NCI-H187 (cell line): ENCODE data around the gene RFX3.
"Not testable (repeated sequence)": the region's sequence is repeated elsewhere in the genome, so short reads cannot be mapped to it uniquely, and the experiment has no call there.

Experiments used
- DNase-seq, 2 experiments: peaks; one replicate each; lab custom pipeline; 2025; lab: John Stamatoyannopoulos, UW

RFX3 gene

GRCh38 chr9:3359048-3359692 lies 166.6 kb downstream of the RFX3 start:
- no peak for DNase-seq

- DNase-seq, result no peak
Measured at GRCh38 chr9:3348169-3348568, 177.6 kb downstream of the RFX3 start.

GRCh38 chr9:3346549-3346948 lies 179.3 kb downstream of the RFX3 start:
- no peak for DNase-seq

- no peak for DNase-seq
Measured at GRCh38 chr9:3343671-3344070, 182.1 kb downstream of the RFX3 start.

GRCh38 chr9:3342159-3342777 lies 183.5 kb downstream of the RFX3 start:
- DNase-seq, result no peak

- no peak for DNase-seq
Measured at GRCh38 chr9:3337515-3338225, 188.1 kb downstream of the RFX3 start.

GRCh38 chr9:3336951-3337350 lies 188.8 kb downstream of the RFX3 start:
- no peak for DNase-seq

GRCh38 chr9:3332802-3333201 lies 193.0 kb downstream of the RFX3 start:
- no peak for DNase-seq

GRCh38 chr9:3331801-3332200 lies 194.0 kb downstream of the RFX3 start:
- no peak for DNase-seq

GRCh38 chr9:3330792-3331420 lies 194.9 kb downstream of the RFX3 start:
- no peak for DNase-seq

- DNase-seq, result no peak
Measured at GRCh38 chr9:3329361-3329760, 196.4 kb downstream of the RFX3 start.

- no peak for DNase-seq
Measured at GRCh38 chr9:3323714-3324113, 202.1 kb downstream of the RFX3 start.

GRCh38 chr9:3321186-3321585 lies 204.6 kb downstream of the RFX3 start:
- no peak for DNase-seq

- not testable (repeated sequence) for DNase-seq
Measured at GRCh38 chr9:3312595-3312994, 213.2 kb downstream of the RFX3 start.

- no peak for DNase-seq
Measured at GRCh38 chr9:3308609-3309008, 217.2 kb downstream of the RFX3 start.

- not testable (repeated sequence) for DNase-seq
Measured at GRCh38 chr9:3304388-3304787, 221.4 kb downstream of the RFX3 start.

- no peak for DNase-seq
Measured at GRCh38 chr9:3299872-3300271, 225.9 kb downstream of the RFX3 start.

GRCh38 chr9:3296536-3296935 lies 229.3 kb downstream of the RFX3 start:
- DNase-seq, result no peak

GRCh38 chr9:3292311-3292710 lies 233.5 kb downstream of the RFX3 start:
- DNase-seq, result no peak

GRCh38 chr9:3290231-3290840 lies 235.5 kb downstream of the RFX3 start:
- DNase-seq, result no peak

GRCh38 chr9:3288686-3289085 lies 237.1 kb downstream of the RFX3 start:
- DNase-seq, result no peak

- no peak for DNase-seq
Measured at GRCh38 chr9:3285365-3286161, 240.2 kb downstream of the RFX3 start.
